HG03025 (cell line): Measurements from ENCODE around the gene CUL4B.
"Not testable (repeated sequence)": the region's sequence is repeated elsewhere in the genome, so short reads cannot be mapped to it uniquely, and the experiment has no call there.

Experiments used
- ATAC-seq: cut with Tn5 transposase; IDR thresholded peaks from one replicate; pipeline ENCODE4 v1.9.1; 2021; ENCODE audit warnings: mild to moderate bottlenecking, moderate library complexity; ENCODE audit not compliant: unreplicated experiment, low FRiP score

CUL4B gene

GRCh38 chrX:120534413-120535205 lies 26.2 kb downstream of the CUL4B start:
- ATAC-seq: no peak

- ATAC-seq: no peak
Observed at GRCh38 chrX:120522820-120523219, 37.9 kb downstream of the CUL4B start.

GRCh38 chrX:120517936-120518335 lies 42.8 kb downstream of the CUL4B start:
- no peak for ATAC-seq

- ATAC-seq: no peak
Observed at GRCh38 chrX:120514236-120514635, 46.5 kb downstream of the CUL4B start.

GRCh38 chrX:120512627-120513026 lies 48.1 kb downstream of the CUL4B start:
- ATAC-seq: no peak

- ATAC-seq: no peak
Observed at GRCh38 chrX:120512222-120512621, 48.5 kb downstream of the CUL4B start.

GRCh38 chrX:120504569-120504968 lies 56.2 kb downstream of the CUL4B start:
- ATAC-seq: no peak

- no peak for ATAC-seq
Observed at GRCh38 chrX:120499301-120500072, 61.3 kb downstream of the CUL4B start.

- ATAC-seq: not testable (repeated sequence)
Observed at GRCh38 chrX:120490119-120490518, 70.6 kb downstream of the CUL4B start.

GRCh38 chrX:120486786-120487185 lies 74.0 kb downstream of the CUL4B start:
- ATAC-seq: no peak

- peak; percentile 70 for ATAC-seq
Observed at GRCh38 chrX:120485638-120486520, 74.9 kb downstream of the CUL4B start.

GRCh38 chrX:120485315-120485637 lies 75.5 kb downstream of the CUL4B start:
- ATAC-seq: no peak

- ATAC-seq: no peak
Observed at GRCh38 chrX:120477453-120477852, 83.3 kb downstream of the CUL4B start.

- ATAC-seq: no peak
Observed at GRCh38 chrX:120476714-120477113, 84.0 kb downstream of the CUL4B start.

GRCh38 chrX:120475447-120475846 lies 85.3 kb downstream of the CUL4B start:
- not testable (repeated sequence) for ATAC-seq
